Activated CD8-positive, alpha-beta memory T cell treated with anti-CD3 and anti-CD28 coated beads, Interleukin-2, amount 50 U/mL, for 1 hour (primary cell): Measurements from ENCODE around the gene ZC3H7B.
A peak's percentile ranks its signal among the peaks of the same experiment; 100 is the strongest.
"Not testable (repeated sequence)": the region's sequence is repeated elsewhere in the genome, so short reads cannot be mapped to it uniquely, and the experiment has no call there.

Experiments used
- DNase-seq: peaks from one replicate; pipeline ENCODE4 v3.0.0-alpha.2; 2020; ENCODE audit errors: extremely low read depth

ZC3H7B gene

DNA sequence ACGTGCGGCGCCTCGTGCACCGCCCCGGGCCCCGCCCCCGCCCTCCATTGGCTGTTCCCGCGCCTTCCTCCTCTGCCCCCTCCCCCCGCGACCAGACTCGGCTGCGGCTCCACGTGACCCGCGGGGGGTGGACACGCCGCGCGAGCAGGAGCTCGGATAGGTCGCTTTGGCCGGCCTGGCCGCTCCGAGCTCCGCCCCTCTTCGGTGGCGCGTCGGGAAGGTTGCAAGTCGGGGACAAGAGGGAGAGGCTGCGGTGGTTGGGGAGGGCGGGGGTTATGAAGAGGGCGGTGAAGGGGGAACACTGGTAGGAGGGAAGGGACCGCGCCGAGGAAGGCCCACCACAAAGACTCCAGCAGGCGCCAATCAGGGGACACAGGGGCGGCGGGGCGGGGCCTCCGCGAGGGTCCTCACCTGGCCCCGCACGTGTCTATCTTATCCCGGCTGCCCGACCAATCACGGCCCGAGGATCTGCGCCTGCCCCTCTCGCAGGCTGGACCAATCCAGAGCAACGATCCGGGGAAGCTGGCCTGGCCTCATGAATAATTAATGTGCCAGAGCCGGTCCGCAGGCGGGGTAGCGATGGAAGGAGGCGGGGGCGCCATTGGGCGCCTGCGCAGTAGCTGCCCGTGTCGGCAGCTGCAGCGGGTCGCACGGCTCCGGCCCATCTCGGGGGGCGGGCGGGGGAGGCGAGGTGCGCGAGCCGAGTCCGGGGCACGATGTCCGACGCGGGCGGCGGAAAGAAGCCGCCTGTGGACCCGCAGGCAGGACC is 80.2 kb downstream of the ZC3H7B start, which contains the start of gene TEF:
Gene TEF (plus strand): TSS at position 614 of the 769 bp plus-strand sequence. CDS start 103 bp downstream, at position 717.
- DNase-seq, result peak; percentile 94

DNA sequence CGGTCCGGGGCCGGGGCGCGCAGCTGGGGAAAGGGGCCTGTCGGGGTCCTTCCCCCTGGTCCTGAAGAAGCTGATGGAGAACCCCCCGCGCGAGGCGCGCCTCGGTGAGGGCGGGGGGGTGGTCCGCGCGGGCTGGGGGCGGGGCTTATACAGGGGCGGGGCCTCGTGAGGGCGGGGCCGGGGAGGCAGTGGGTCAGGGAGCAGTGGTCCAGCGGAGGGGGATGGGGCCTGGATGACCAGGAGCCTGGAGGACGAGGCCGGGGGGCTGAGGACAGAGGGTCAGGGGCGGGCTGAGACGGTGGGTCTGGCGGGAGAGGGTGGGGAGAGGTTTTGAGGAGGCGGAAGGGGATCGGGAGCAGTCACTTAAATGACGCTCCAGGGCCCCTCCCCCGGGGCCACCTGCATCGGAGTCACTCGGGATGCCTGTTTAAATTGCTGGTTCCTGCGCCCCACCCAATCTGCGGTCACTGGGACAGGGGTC is 80.8 kb downstream of the ZC3H7B start:
- DNase-seq, result no peak

DNA sequence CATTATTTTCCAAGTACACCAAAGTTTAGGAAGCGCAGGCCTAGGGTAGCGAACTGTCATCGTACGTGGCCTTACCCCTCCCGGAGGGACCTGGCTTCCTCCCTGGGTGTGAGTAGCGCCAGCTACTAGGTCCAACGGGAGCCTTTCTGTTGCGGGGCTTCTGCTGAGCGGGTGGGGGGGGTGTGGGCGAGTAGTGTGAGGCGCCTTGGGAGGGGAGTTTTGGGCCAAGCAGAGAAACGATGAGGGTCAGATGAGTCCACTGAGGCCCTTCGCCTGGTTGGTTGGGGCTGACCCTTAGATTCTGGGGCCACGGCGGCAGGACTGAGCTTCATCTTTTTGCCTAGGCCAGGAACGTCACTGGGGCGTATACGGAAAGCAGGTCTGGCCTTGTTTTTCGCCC is 81.3 kb downstream of the ZC3H7B start:
- no peak for DNase-seq

DNA sequence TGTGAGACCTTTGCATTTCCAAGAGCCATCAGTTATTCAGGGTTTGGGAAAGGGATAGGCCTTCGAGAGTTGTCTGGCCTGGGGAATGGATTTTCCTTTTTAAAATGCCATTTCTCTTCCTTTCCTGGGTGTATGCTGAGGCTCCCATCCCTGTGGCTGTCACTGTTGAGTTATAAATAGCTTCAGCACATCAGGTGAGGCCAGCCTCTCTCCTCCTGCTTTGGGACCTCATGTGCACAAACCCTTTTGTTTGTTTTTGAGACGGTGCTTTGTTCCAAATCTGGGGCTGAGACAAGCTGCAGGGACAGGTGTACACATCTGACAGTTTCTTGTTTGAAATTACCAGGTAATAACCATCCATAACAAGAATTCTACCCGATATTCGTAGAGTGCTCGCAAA is 81.8 kb downstream of the ZC3H7B start:
- DNase-seq, result no peak

DNA sequence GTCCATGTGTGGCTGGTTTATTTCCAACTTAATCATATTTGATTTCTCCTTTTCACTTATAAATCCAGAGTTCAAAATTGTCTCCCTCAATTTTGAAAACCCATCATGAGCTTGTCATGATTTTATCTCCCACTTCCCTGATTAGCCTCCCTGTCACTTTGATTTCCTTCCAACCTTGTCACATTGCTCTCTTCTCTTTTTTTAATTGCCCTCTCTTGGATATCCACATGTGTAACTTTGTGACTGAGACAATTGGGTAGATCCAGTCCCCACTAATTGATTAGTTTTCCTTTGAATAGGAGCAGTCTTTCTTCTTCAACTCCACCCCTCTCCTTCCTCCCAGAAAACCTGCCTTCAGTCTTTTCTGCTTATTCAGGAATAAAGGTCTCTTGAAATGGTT is 82.8 kb downstream of the ZC3H7B start:
- no peak for DNase-seq

DNA sequence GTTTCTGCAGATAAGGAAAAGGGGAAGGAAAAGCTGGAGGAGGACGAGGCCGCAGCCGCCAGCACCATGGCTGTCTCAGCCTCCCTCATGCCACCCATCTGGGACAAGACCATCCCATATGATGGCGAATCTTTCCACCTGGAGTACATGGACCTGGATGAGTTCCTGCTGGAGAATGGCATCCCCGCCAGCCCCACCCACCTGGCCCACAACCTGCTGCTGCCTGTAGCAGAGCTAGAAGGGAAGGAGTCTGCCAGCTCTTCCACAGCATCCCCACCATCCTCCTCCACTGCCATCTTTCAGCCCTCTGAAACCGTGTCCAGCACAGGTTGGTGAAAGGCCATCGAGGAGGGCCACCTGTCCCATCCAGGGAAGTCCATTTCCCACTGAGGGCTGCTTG is 86.0 kb downstream of the ZC3H7B start:
- no peak for DNase-seq

DNA sequence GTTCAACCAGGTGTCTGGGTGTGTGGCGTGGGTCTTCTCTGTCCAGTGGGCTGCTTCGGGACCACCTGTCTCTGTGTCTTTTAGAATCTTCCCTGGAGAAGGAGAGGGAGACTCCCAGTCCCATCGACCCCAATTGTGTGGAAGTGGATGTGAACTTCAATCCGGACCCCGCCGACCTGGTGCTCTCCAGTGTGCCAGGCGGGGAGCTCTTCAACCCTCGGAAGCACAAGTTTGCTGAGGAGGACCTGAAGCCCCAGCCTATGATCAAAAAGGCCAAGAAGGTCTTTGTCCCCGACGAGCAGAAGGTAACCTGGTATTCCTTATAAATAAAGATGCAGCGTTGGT is 92.7 kb downstream of the ZC3H7B start:
- DNase-seq, result no peak

DNA sequence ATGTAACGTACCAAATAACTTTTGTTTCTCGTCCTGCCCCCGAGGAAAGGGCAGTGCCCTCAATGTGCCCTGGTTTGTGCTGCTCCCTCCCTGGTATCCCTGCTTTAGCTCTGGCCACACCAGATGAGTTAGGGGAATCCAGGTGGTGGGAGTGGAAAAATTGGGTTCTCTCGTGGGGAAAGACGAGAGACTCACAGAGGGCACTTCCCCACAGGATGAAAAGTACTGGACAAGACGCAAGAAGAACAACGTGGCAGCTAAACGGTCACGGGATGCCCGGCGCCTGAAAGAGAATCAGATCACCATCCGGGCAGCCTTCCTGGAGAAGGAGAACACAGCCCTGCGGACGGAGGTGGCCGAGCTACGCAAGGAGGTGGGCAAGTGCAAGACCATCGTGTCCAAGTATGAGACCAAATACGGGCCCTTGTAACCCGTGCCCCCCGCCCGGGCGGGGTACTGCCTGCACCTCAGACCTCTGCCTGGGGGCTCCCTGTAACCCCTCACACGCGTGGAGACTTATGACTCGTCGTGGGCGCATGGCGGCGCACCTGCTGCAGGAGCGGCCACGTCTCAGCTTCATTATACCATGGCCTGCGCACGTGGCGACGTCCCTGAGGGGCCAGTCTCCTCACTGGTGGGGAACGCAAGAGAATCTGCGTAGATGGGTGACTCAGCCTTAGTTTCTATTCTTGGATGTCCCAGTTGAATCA is 94.4 kb downstream of the ZC3H7B start:
- no peak for DNase-seq

DNA sequence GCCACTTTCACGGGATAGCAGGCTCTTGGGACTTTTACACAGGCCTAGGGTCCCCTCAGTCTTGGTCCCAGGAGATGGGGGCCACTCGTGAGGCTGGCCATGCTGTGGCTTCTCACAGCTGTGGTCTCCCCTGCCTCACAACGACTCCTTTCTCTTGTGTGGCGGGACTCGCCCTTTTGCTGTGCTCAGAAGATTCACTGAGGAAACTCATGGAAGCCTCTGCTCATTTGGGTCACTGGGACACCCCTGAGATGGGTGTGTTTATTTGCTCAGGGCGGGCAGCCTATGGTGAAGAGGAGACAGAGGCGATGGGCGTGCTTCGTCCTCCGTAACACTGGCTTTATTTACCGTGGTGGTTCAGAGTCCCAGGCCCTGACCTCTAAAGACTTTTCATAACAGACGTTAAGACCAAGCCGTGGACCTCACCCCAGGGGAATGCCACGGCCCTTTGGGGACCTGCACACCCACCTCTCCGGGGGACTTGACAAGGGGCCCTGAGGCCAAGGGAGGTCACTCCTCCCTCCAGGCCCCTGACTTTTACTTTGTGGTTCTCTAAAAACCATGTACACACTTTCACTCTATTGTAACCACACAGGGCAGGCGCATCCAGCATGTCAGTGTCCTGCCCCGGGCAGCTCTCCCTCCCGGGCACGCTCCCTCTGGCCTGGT is 96.0 kb downstream of the ZC3H7B start:
- DNase-seq, result no peak

DNA sequence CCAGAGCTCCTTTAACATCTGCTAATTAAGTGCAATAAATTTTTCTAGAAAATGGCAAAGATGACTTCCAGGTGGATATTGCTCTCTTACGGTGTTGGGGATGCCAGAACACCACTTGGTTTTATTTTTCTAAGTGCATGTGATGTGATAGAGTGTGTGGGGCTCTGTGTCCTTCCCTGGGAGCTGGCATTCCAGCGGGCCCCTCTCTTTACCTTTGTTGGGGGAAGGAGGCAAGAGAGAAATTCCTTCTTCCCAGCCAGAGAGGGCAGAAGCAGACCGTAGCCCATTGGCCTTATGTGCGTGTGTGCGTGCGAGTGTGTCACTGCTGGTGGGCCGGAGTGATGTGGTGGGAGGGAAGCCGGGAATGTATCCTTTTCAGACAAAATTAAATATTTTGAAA is 97.6 kb downstream of the ZC3H7B start:
- DNase-seq, result no peak

DNA sequence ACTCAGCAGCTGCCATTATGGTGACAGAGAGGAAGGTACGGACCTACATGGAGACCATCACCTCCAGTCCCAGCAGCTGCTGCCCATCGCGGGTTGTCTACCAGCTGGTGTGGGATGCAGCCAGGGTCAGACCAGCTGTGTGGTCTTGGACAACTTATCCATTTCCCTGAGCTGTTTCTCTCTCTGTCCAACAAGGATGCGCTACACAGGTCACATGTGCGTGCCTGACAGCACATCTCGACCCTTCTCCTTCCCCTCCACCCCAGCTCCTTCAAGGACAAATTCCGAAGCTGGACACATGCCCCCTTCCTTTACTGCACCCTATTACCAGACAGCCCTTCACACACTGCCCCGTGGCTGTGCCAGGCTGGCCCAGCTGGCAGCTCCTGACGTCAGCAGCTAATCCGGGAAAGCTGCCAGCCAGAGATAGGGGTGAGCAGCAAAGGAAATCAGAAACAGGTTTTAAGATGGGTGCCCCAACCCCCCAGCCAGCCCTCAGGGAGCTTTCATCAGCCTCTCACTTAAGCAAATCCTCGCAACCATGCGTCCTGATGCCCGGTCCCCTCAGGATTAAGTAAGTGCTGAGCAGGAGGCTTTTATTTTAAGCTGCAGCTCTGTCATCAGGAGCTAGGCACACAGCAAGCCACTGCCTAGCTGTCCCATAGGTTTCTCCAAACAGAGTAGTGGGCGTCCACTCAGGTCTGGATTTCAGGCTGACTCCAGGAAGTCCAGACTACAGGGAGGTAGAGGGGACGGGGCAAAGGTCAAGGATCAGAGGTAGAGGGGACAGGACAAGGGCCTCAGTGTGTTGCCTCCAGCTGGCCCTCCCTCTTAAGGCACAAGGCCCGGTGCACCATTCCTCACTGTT is 100.7 kb downstream of the ZC3H7B start:
- DNase-seq, result no peak

DNA sequence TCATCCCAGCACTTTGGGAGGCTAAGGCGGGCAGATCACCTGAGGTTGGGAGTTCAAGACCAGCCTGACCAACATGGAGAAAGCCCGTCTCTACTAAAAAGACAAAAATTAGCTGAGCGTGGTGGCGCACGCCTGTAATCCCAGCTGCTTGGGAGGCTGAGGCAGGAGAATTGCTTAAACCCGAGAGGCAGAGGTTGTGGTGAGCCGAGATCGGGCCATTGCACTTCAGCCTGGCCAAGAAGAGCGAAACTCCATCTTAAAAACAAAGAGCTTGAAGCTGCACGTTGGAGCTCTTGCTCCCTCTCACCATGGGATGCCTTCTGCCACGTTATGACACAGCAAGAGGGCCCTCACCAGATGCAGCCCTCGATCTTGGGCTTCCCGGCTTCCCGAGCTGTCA is 101.5 kb downstream of the ZC3H7B start:
- not testable (repeated sequence) for DNase-seq

DNA sequence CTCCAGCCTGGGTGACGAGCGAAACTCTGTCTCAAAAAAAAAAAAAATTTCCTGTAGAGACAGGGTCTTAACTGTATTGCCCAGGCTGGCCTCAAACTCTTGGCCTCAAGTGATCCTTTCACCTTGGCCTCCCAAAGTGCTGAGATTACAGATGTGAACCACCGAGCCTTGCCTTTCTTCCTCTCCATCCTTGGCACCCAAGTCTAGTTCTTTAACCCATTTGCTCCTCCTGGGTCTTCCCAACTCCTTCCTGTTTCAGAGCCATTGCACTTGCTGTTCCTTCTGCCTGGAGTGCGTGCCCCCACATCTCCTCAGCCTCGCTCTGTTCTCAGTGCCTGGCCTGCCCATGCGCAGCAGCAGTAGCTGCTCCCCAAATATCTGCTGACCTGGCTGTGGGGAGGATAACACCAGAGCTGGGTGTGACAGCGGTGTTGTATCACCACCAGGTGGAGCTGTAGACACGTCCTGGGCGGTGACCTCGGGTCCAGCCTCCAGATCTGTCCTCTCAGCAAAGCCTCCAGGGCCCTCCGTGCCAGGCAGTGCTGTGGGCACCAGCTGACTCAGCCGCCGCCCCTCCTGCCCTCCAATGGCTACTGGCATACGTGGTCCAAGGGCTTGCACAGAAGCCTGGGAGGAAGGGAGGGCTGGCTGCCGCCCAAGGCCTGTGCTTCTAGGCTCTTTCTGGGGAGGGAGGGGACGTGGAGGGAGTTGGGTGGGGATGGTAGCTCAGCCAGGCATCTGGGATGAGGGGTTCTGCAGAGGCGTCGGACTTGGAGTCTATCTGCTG is 102.4 kb downstream of the ZC3H7B start:
- DNase-seq, result peak; percentile 70

DNA sequence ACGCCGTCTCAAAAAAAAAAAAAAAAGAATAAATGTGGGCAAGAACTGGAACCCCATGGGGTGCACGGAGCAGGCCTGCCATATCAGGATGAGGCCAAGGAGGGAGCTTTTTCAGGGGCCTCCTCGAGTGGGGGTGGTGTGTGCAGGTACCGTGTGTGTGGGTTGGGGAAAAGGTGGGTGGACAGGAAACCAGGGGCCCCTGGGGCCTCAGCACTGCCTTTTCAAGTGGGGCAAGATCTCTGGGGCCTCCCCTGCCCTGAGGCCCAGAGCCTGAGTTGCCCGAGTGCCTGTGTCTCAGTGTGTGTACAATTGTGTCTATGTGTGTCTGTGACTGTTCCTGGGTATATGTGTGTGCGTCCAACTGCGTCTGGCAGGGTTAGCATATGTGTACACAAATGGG is 104.3 kb downstream of the ZC3H7B start:
- no peak for DNase-seq

DNA sequence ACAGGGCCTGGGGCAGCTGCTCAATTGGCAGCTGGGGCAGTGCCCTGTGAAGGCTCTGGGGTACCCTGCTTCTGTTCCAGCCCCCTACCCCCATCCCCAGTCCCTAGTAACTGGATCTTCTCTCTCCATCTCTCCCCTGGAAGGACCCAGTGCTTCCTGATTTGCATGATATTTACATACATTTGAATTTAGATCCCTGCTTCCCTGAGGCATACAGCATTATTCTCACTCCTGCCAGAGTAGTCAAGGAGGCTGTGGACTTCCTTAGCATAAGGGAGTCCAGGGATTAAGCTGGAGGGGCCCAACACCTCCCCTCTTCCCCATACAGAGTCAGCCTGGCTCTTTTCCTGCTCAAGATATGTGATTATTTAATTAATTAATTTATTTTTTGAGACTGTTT is 105.1 kb downstream of the ZC3H7B start:
- DNase-seq, result no peak

DNA sequence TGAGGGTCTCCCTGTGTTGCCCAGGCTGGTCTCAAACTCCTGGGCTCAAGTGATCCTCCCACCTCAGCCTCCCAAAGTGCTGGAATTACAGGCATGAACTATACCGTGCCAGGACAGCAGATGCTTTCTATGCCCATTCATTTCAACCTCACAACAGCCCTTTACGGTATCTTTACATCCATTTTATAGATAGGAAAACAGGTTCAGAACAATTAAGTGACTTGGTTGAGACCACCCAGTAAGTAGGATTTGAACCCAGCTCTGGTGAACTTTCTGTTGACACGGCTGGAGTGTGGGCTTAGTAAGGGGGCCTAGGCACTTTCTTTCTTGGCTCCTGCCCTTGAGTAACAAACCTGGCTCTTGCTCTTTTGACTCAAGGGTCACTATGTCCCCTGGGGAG is 106.1 kb downstream of the ZC3H7B start:
- DNase-seq, result no peak

DNA sequence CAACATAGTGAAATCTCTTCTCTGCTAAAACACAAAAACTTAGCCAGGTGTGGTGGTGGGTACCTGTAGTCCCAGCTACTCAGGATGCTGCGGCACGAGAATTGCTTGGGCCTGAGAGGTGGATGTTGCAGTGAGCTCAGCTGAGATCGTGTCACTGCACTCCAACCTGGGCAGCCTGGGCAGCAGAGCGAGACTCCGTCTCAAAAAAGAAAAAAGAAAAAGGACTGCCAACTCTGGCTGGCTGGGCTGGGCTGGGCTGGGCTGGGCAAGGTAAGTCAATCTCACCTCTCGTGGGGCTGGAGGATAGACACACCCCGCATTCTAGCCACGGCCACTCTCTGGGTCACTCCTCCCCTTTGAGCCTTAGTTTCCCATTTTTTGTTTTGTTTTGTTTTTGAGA is 107.3 kb downstream of the ZC3H7B start:
- DNase-seq, result no peak
